Fibroblast of skin of left biceps (primary cell): ENCODE results near the gene USP26.
"Not testable (repeated sequence)": the region's sequence is repeated elsewhere in the genome, so short reads cannot be mapped to it uniquely, and the experiment has no call there.

ENCODE experiments used
- DNase-seq, 2 experiments: peaks; one replicate each; pipeline ENCODE4 v3.0.0-alpha.2; 2013; ENCODE audit warnings: low read depth in 2 of 2

The USP26 gene

GRCh38 chrX:133042260-133042659, 54.6 kb downstream of the USP26 start:
- no peak for DNase-seq

DNA sequence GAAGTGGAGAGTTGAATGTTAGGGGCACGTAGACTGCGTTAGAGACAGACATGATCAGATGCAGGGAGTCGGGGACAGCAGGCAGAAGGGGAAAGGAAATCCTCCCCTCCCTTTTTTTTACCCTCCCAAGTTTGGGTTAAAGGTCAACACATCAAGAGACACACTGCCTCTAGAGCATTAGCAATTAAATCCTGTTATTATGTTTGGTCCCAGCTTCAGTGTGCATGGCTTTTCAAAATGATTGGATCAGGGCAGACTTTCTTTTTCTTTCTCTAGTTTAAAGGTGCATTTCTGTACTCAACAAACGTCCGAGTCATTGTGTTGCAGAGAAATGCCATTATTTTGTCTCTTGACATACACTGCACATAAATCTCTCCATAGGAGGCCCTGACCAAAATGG, 63.9 kb downstream of the USP26 start:
- no peak for DNase-seq

DNA sequence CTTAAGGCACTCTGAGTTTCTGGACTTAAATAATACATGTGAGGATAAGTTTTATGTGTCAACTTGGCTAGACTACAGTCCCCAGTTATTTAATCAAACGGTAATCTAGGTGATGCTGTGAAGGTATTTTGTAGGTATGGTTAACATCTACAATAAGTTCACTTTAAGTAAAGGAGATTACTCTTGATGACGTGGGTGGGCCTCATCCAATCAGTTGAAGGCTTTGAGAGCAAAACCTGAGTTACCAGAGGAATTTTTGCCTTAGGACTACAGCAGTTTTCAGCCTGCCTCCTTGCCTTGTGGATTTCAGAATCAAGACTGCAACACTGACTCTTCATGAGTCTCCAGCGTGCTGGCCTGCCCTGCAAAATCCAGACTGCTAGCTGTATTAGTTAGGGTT, 78.7 kb downstream of the USP26 start:
- DNase-seq = no peak

- no peak for DNase-seq
Observed at GRCh38 chrX:133007458-133007857, 89.5 kb downstream of the USP26 start.

GRCh38 chrX:133005616-133006015, 91.3 kb downstream of the USP26 start:
- no peak for DNase-seq

GRCh38 chrX:133005042-133005441, 91.9 kb downstream of the USP26 start:
- DNase-seq = peak in 1 of 2 experiments; percentile 0

DNA sequence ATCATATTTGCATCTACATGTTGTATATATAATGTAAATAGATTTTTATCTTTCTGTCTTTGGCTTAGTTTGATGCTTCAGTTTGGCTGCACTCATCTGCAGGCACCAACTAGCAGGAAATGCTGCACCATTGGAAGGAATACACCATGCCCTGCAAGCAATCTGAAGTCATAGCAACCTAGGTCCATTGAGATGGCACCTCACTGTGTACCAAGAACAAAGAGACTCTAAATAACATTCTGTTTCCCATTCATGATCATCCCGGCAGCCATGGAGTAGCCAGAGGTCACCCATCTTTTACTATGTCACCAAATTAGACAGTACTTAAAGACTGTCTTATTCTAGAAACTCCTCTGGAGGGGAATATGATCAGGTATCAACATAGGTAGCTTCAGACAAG, 97.7 kb downstream of the USP26 start:
- no peak for DNase-seq

DNA sequence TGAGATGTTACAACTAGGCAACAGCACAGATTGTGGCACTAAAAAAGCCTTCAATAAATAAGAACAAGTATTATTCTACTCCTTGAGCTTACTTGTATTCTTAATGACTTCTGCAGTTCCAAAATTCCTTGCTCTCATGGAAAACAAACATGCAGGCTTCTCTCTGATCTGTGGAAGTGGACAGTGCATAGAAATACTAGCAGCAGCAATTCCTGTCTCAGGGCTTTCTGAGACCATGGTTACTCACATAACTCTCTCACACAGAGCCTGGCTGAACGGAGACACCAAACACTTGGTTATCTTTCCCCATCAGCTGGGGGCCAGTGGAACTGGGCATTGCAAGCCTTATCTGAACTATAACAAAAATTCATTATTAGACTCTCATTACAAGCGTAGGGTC, 106.1 kb downstream of the USP26 start:
- no peak for DNase-seq

- DNase-seq = no peak
Observed at GRCh38 chrX:132986556-132986955, 110.4 kb downstream of the USP26 start.

- no peak for DNase-seq
Observed at GRCh38 chrX:132984058-132984650, 112.8 kb downstream of the USP26 start.

- no peak for DNase-seq
Observed at GRCh38 chrX:132983496-132983895, 113.4 kb downstream of the USP26 start.

DNA sequence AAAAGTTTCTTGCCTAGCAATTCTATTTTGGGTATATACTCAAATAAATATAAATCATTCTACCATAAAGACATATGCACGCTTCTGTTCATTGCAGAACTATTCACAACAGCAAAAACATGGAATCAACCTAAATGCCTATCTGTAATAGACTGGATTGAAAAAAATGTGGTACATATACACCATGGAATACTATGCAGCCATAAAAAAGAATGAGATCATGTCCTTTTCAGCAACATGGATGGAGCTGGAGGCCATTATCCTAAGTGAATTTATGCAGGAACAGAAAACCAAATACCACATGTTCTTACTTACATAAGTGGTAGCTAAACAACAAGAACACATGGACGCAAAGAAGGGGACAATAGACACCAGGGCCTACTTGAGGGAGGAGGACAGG, 116.9 kb downstream of the USP26 start:
- DNase-seq = not testable (repeated sequence)
